Measurements from ENCODE around the gene ZNF57. TPM values are rescaled to one million over a fixed set of nuclear protein-coding genes. Genes with fewer than 3 reads are reported as not detected.

Gene ZNF57
- polyA plus RNA-seq, 1 of the 3 experiments (the other 2 are of a cell fraction): 2.1 TPM

GRCh38 chr19:2923510-2923909 lies 22.8 kb downstream of the ZNF57 start:
- Histone ChIP-seq H4K20me1 (ENCODE audit: insufficient read depth) (no peaks in the 10 kb centered on the region), H3F3A (replicated peaks; ENCODE audit: insufficient read depth) (no peaks in the 10 kb centered on the region), H3K9ac (no peak overlapping the region), H3K27me3 (ENCODE audit: insufficient read depth) (no peaks in the 10 kb centered on the region), H3K36me3 (replicated peaks in 1 of 2; ENCODE audit: control insufficient read depth in 1 of 2, insufficient read depth in 2 of 2, low read length in 1 of 2) (peaks cover 0 to 9% of the 10 kb centered on the region in 2 experiments), H3K9me2 (no peaks in the 10 kb centered on the region), H3K4me2 (no peak overlapping the region), H3K4me1 (ENCODE audit: control insufficient read depth in 1 of 2, insufficient read depth in 2 of 2, low read depth in 1 of 2, low read length in 1 of 2) (peaks cover 0 to 2% of the 10 kb centered on the region in 2 experiments; a peak in 1 of 4 replicates), H2AFZ (ENCODE audit: low read depth) (no peak overlapping the region), H3K79me2 (ENCODE audit: insufficient read depth) (no peaks in the 10 kb centered on the region), H3K9me3 (no peaks in the 10 kb centered on the region), H3K27ac (ENCODE audit: low read depth in 2 of 2, low read length in 1 of 2) (no peak overlapping the region), H3K4me3 (ENCODE audit: low read depth in 2 of 2, low read length in 1 of 2) (no peak overlapping the region)
- WGBS (ENCODE audit: low lambda C conversion rate): 37% methylated on average over 4 of the region's 4 CpGs
- ChIA-PET CTCF (interaction anchor here (1.1 to 4.0 kb wide), 2 partner anchors 36 to 104 kb away, joined by 3 to 15 read pairs; partner anchors contain the start of gene ZNF554), POLR2A (no interaction called here)
- TF ChIP-seq GATA2 (CRISPR knock-in tag; IDR thresholded peaks at IDR 0.05) (no peak), ELF1 (IDR thresholded peaks at IDR 0.05) (no peak), EP300 (IDR thresholded peaks at IDR 0.05; ENCODE audit: borderline replicate concordance in 1 of 2, low read depth in 1 of 2, low read length in 1 of 2) (no peak)
- DNase-seq: no peak

- H3F3A ChIP-seq (replicated peaks; ENCODE audit: insufficient read depth): no peaks in the 10 kb centered on the region
- H3K27me3 ChIP-seq (ENCODE audit: insufficient read depth): no peaks in the 10 kb centered on the region
- no peaks in the 10 kb centered on the region for H3K9me3 ChIP-seq
- no peaks in the 10 kb centered on the region for H3K79me2 ChIP-seq (ENCODE audit: insufficient read depth)
- H3K9ac ChIP-seq: no peak overlapping the region
- H3K4me2 ChIP-seq: no peak overlapping the region
- no peak for TF ChIP-seq IRF3 (IDR thresholded peaks at IDR 0.05; ENCODE audit: low read depth, low read length)
- TF ChIP-seq TEAD4 (IDR thresholded peaks at IDR 0.05; ENCODE audit: borderline replicate concordance, insufficient read depth): no peak
- TF ChIP-seq USF2 (IDR thresholded peaks at IDR 0.05; ENCODE audit: borderline replicate concordance, low read depth, low read length): no peak
- no peak for TF ChIP-seq REST (IDR thresholded peaks at IDR 0.05; ENCODE audit: low read depth, low read length)
- TF ChIP-seq EP300 (IDR thresholded peaks at IDR 0.05; ENCODE audit: borderline replicate concordance in 1 of 2, low read depth in 1 of 2, low read length in 1 of 2): no peak
- no peak for TF ChIP-seq FOXM1 (IDR thresholded peaks at IDR 0.05; ENCODE audit: low read depth)
- CTCF ChIA-PET: interaction anchor here (0.6 kb wide), 1 partner anchor 546 kb away, joined by 3 read pairs; no protein-coding TSS in a partner anchor
- DNase-seq: no peak
- WGBS (ENCODE audit: low lambda C conversion rate): 97% methylated on average over 14 of the region's 53 CpGs
- no peaks in the 10 kb centered on the region for H3K36me3 ChIP-seq (replicated peaks in 1 of 2; ENCODE audit: control insufficient read depth in 1 of 2, insufficient read depth in 2 of 2, low read length in 1 of 2)
- H2AFZ ChIP-seq (ENCODE audit: low read depth): no peak overlapping the region
- no peak overlapping the region for H3K4me3 ChIP-seq (ENCODE audit: low read depth in 2 of 2, low read length in 1 of 2)
- no peaks in the 10 kb centered on the region for H4K20me1 ChIP-seq (ENCODE audit: insufficient read depth)
- no peaks in the 10 kb centered on the region for H3K9me2 ChIP-seq
- POLR2A ChIA-PET: no interaction called here
- no peak overlapping the region for H3K27ac ChIP-seq (ENCODE audit: low read depth in 2 of 2, low read length in 1 of 2)
- H3K4me1 ChIP-seq (ENCODE audit: control insufficient read depth in 1 of 2, insufficient read depth in 2 of 2, low read depth in 1 of 2, low read length in 1 of 2): peaks cover 0 to 2% of the 10 kb centered on the region in 2 experiments; a peak in 1 of 4 replicates
Observed at GRCh38 chr19:2926341-2927031, 25.8 kb downstream of the ZNF57 start.

Measured in SK-N-SH (cell line).